Gastrocnemius medialis (tissue), 4 donors: ENCODE results near the gene KIF3A. TPM values are rescaled to one million over a fixed set of nuclear protein-coding genes. Genes with fewer than 3 reads are reported as not detected.

Source experiments
- ATAC-seq, 2 donors: fragments of 150-250 bp; one replicate each; pipeline ENCODE4 v1.9.1; 2016
- DNase-seq, 2 donors: peaks; one replicate each; pipeline ENCODE4 v3.0.0-alpha.2; 2019
- H3K27ac ChIP-seq, 4 donors: fragments of 200-600 bp; sonication (generic); 1 replicate in 1 of 4; 2 replicates in 3 of 4; pipeline ENCODE4 v1.5.1; 2016 to 2018; ENCODE audit warnings: mild to moderate bottlenecking in 2 of 4, moderate library complexity in 1 of 4
- H3K27me3 ChIP-seq, 3 donors: fragments of 200-600 bp; sonication (generic) in 2 of 3; 1 replicate in 1 of 3; 2 replicates in 2 of 3; pipeline versions ENCODE4 v1.5.1 to v1.6.0; 2016 to 2019; ENCODE audit warnings: mild to moderate bottlenecking in 1 of 3, moderate library complexity in 1 of 3
- H3K36me3 ChIP-seq, 2 donors: fragments of 200-600 bp; sonication (generic) in 1 of 2; one replicate each; pipeline ENCODE4 v1.5.1; 2017 to 2018
- H3K4me1 ChIP-seq, 2 donors: fragments of 200-600 bp; sonication (generic) in 1 of 2; one replicate each; pipeline ENCODE4 v1.5.1; 2016 to 2017; ENCODE audit warnings: mild to moderate bottlenecking in 2 of 2
- H3K4me3 ChIP-seq, 4 donors: fragments of 200-600 bp; sonication (generic) in 3 of 4; 1 replicate in 1 of 4; 2 replicates in 3 of 4; pipeline ENCODE4 v1.5.1; 2016 to 2019; ENCODE audit warnings: mild to moderate bottlenecking in 2 of 4
- H3K9me3 ChIP-seq, 3 donors: fragments of 200-600 bp; sonication (generic) in 2 of 3; 1 replicate in 1 of 3; 2 replicates in 2 of 3; pipeline ENCODE4 v1.5.1; 2016 to 2019
- POLR2A ChIP-seq, 2 donors: fragments of 450-650 bp; IDR thresholded peaks; one replicate each; pipeline ENCODE4 v1.6.1; 2017; ENCODE audit warnings: antibody characterized with exemption in 2 of 2, mild to moderate bottlenecking in 2 of 2, moderate library complexity in 2 of 2
- in situ Hi-C, 4 donors: fragments of 200-750 bp; cut with MboI; loops; one replicate each; pipeline versions ENCODE4 v1.15.0 to v1.8.0; 2017; ENCODE audit warnings: low sequenced_read_pairs in 4 of 4
- intact Hi-C: fragments of 100-400 bp; cut with DNase I; formaldehyde crosslinking; loops from one replicate; pipeline ENCODE4 v1.15.1; 2023; ENCODE audit warnings: low total_unique reads
- total RNA-seq, 4 donors: library from RNA; depleted of rRNA; stranded (reverse); fragments of >200 nt; gene quantifications; one replicate each; pipeline versions ENCODE4 v1.1.0 to v1.2.3, GENCODE V29; 2016
- TF ChIP-seq, protein P1 (sequence below), 5 experiments: fragments of 450-650 bp in 3 of 5; fragments of 200-600 bp in 2 of 5; sonication (generic) in 2 of 5; IDR thresholded peaks in 4 of 5; conservative IDR thresholded peaks in 1 of 5; 1 replicate in 4 of 5; 2 replicates in 1 of 5; pipeline ENCODE4 v1.5.1; 2016 to 2019; ENCODE audit warnings: antibody characterized with exemption in 5 of 5, mild to moderate bottlenecking in 3 of 5, moderate library complexity in 3 of 5

KIF3A gene
- total RNA-seq, 4 donors from 2014 or later, result 2.5 to 4.2 (median 3.4) TPM

DNA sequence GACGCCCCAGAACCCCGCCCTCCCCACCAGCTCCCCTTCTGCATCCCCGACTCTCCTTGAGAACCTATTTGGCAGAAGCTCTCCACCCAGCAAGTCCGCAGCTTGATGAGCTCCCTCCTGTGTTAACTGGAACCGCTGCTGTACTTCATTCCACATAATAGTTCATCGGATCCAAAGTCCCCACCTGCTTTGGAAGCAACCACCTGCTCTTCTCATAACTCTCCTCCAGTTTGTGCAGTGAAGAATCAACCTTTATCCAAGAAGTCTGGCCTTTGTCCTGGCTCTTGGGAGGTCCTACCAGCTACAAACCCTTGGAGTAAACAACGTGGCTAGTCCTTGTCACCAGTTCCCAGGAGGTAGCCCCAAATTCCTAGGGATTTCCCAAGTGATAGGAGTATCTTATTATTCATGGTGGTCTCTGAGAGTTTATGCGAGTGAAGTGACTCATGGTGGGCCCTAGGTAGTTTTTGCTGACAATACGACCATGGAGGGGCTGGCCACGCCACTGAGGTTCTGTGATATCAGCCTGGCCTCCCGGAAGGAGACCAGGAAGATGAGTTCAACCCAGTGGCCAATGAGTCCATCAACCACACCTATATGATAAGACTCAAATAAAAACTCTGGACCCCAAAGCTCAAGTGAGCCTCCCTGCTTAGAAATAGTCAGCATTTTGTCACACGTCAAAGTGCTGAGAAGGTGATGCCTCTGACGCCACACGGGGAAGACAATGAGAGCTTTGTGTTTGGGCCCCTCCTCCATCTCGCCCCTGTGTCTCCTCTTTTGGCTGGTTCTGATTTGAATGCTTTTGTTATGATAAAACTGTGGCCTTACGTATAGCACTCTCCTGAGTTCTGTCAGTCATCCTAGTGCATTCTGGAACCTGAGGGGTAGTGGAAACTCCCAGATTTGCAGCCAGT, 67.1 kb downstream of the KIF3A start:
- H3K9me3 ChIP-seq, result no peaks in the 10 kb centered on the region
- no peak for ATAC-seq
- TF ChIP-seq, protein P1, sequence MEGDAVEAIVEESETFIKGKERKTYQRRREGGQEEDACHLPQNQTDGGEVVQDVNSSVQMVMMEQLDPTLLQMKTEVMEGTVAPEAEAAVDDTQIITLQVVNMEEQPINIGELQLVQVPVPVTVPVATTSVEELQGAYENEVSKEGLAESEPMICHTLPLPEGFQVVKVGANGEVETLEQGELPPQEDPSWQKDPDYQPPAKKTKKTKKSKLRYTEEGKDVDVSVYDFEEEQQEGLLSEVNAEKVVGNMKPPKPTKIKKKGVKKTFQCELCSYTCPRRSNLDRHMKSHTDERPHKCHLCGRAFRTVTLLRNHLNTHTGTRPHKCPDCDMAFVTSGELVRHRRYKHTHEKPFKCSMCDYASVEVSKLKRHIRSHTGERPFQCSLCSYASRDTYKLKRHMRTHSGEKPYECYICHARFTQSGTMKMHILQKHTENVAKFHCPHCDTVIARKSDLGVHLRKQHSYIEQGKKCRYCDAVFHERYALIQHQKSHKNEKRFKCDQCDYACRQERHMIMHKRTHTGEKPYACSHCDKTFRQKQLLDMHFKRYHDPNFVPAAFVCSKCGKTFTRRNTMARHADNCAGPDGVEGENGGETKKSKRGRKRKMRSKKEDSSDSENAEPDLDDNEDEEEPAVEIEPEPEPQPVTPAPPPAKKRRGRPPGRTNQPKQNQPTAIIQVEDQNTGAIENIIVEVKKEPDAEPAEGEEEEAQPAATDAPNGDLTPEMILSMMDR (IDR thresholded peaks at IDR 0.05 in 4 of 5, conservative IDR thresholded peaks at IDR 0.05 in 1 of 5), result no peak
- no peak for TF ChIP-seq POLR2A (IDR thresholded peaks at IDR 0.05)
- intact Hi-C loops (no loop called here), in situ Hi-C loops (no loop called here)
- no peak overlapping the region for H3K4me3 ChIP-seq
- no peak for DNase-seq
- H3K27ac ChIP-seq, result no peak overlapping the region
- no peaks in the 10 kb centered on the region for H3K27me3 ChIP-seq
- H3K36me3 ChIP-seq, result no peaks in the 10 kb centered on the region
- H3K4me1 ChIP-seq, result no peaks in the 10 kb centered on the region

DNA sequence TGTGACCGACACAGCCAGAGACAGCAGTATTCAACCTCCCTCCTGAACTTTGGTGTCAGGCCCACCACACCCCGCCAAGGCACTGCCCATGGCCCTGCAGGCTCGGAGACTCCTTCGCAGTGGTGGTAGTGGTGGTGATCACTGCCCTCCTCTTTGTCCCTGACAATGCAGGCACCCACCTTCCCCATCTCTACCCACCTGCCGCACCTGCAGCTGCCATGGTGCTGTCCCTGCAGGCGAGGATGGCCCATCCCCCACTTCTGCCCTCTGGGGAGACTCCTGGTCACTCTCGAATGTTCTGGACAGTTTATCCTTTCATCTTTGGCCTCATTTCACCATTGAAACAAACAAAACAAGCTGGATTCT, 67.9 kb downstream of the KIF3A start:
- no peak overlapping the region for H3K4me3 ChIP-seq
- no peaks in the 10 kb centered on the region for H3K27me3 ChIP-seq
- intact Hi-C loops, result no loop called here
- no peaks in the 10 kb centered on the region for H3K4me1 ChIP-seq
- TF ChIP-seq, protein P1 (IDR thresholded peaks at IDR 0.05 in 4 of 5, conservative IDR thresholded peaks at IDR 0.05 in 1 of 5), result no peak
- TF ChIP-seq POLR2A (IDR thresholded peaks at IDR 0.05), result no peak
- H3K27ac ChIP-seq, result no peak overlapping the region
- no peaks in the 10 kb centered on the region for H3K36me3 ChIP-seq
- no peaks in the 10 kb centered on the region for H3K9me3 ChIP-seq
- ATAC-seq (no peak), DNase-seq (no peak)
- in situ Hi-C loops, result no loop called here

DNA sequence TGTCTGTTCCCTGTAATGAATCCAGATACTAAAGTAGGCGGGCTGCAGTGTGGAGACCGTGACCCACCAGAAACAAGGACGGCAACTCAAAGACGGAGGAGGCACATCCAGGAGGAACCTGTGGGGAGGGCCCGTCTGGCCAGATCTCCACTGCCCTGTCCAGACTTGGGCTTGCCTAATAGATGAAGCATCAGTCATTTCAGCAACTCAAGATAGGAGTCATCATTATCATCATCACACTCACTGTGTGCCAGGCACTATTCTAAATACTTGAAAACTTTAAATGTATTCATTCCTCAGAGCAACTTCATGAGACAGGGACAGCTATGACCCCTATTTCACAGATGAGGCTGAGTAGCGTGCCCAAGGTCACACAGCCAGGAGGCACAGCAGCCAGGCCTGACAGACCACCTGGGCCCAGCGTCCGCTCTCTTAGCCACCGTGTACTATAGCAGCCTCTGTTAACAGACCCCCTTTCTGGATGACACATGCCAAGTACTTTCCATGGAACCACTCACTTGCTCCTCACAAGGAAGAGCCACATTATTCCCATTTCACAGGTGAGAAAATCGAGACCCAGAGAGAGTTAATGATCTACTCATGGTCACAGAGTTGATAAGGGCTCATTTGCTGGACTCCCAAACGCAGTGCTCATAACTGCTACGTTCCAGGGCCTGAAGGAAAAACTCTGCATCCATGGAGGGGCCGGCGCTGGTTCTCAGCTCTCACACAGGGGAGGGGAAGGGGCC, 68.5 kb downstream of the KIF3A start:
- Histone ChIP-seq H3K4me1 (no peaks in the 10 kb centered on the region), H3K4me3 (no peak overlapping the region), H3K36me3 (no peaks in the 10 kb centered on the region), H3K9me3 (no peaks in the 10 kb centered on the region), H3K27me3 (no peaks in the 10 kb centered on the region), H3K27ac (no peak overlapping the region)
- DNase-seq (no peak), ATAC-seq (no peak)
- in situ Hi-C loops (no loop called here), intact Hi-C loops (no loop called here)
- no peak for TF ChIP-seq POLR2A (IDR thresholded peaks at IDR 0.05)
- TF ChIP-seq, protein P1 (IDR thresholded peaks at IDR 0.05 in 4 of 5, conservative IDR thresholded peaks at IDR 0.05 in 1 of 5), result no peak

DNA sequence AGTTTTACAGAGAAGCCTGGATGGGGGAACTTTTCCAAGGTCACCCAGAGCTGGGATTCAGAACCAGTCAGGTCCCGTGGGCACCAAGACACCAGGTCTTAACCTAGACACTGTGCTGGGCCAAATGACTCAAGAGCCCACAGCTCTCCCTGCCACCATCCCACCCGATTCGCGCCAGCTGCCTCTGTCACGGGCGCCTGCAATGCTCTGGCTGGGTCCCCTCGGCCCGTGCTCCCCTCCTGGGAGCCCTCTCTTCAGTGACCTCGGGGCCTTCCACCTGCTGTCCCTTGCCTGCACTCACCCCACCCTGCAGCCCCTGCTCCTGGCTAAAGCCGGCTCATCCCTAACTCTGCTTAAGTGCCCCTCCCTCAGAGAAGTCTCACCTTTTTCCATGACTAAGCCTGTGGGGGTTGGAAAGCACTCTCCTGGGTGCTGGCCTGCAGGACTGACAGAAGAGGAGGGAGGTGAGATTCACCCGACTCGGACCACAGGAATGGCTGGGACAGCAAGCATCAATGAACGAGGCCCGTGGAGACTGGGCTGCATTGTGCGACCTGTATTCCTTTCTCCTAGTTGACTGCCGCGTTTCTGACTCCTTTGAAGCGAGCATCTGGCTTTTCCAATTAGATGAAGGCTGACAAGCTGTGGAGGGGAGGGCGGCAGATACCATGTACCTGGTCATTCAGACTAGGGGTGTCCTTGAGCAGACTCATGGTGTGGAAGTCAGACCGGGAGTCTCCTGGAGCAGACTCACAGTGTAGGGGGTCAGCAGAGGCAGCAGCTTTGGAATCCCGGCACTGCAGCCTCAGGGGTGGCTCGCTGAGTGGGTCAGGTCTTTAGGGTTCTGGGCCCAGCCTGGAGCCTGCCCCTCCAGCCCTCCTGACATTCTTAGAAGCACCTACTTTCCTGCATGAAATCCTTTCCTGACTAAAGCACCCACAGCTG, 69.3 kb downstream of the KIF3A start:
- H3K4me1 ChIP-seq, result no peaks in the 10 kb centered on the region
- DNase-seq, result no peak
- no peak overlapping the region for H3K27ac ChIP-seq
- no peak for TF ChIP-seq POLR2A (IDR thresholded peaks at IDR 0.05)
- TF ChIP-seq, protein P1 (IDR thresholded peaks at IDR 0.05 in 4 of 5, conservative IDR thresholded peaks at IDR 0.05 in 1 of 5), result no peak
- intact Hi-C loops (no loop called here), in situ Hi-C loops (no loop called here)
- H3K4me3 ChIP-seq, result no peak overlapping the region
- no peak for ATAC-seq
- H3K27me3 ChIP-seq, result no peaks in the 10 kb centered on the region
- no peaks in the 10 kb centered on the region for H3K9me3 ChIP-seq
- H3K36me3 ChIP-seq, result no peaks in the 10 kb centered on the region
